Keratinocyte (primary cell): Measurements from ENCODE around the gene PSRC1.

Source experiments
- CTCF ChIP-seq, 3 experiments: IDR thresholded peaks in 1 of 3; conservative IDR thresholded peaks in 1 of 3; optimal IDR thresholded peaks in 1 of 3; 2 replicates in 2 of 3; 3 replicates in 1 of 3; pipeline versions ENCODE3 to v1.5.1; 2011; ENCODE audit warnings: low read length in 3 of 3, mild to moderate bottlenecking in 3 of 3, moderate library complexity in 2 of 3, control low read depth in 1 of 3, inconsistent platforms in 1 of 3; ENCODE audit not compliant: insufficient read depth in 2 of 3; ENCODE audit errors: extremely low read depth in 1 of 3
- EZH2 ChIP-seq: IDR thresholded peaks from one replicate; pipeline ENCODE4 v1.6.1; 2012; ENCODE audit warnings: inconsistent platforms, mild to moderate bottlenecking, low read length, moderate library complexity

- no peak for TF ChIP-seq CTCF (optimal IDR thresholded peaks at IDR 0.05 in 1 of 3, IDR thresholded peaks at IDR 0.05 in 1 of 3, conservative IDR thresholded peaks at IDR 0.05 in 1 of 3; ENCODE audit: extremely low read depth in 1 of 3, insufficient read depth in 2 of 3, low read length in 3 of 3)
- TF ChIP-seq EZH2 = no peak
These were observed 15.1 kb downstream of the PSRC1 start for GRCh38 chr1:109267743-109268300.
